T-helper 17 cell (primary cell): ENCODE data around the gene MRPS25. TPM values are rescaled to one million over a fixed set of nuclear protein-coding genes. Genes with fewer than 3 reads are reported as not detected.
A peak's percentile ranks its signal among the peaks of the same experiment; 100 is the strongest.

Experiments used
- ATAC-seq: fragments of 150-1000 bp; cut with Tn5 transposase; 2 replicates; pipeline ENCODE4 v1.10.0; 2021; ENCODE audit warnings: mild to moderate bottlenecking, moderate library complexity
- DNase-seq, 3 donors: peaks; one replicate each; pipeline versions ENCODE4 v3.0.0 to v3.0.0-alpha.2; 2020 to 2021
- H3K9me3 ChIP-seq: one replicate; pipeline ENCODE4 v1.7.0; 2013; ENCODE audit warnings: low read length, mild to moderate bottlenecking; ENCODE audit not compliant: control insufficient read depth, poor library complexity, severe bottlenecking
- H3K27ac Mint-ChIP-seq: one replicate; pipeline ENCODE4 v1.8.0; 2022; ENCODE audit warnings: mild to moderate bottlenecking, moderate library complexity, mixed read lengths
- H3K27me3 Mint-ChIP-seq: one replicate; pipeline ENCODE4 v1.8.0; 2022; ENCODE audit warnings: mixed read lengths
- H3K36me3 Mint-ChIP-seq: one replicate; pipeline ENCODE4 v1.8.0; 2022; ENCODE audit warnings: low read depth, mixed read lengths
- H3K4me1 Mint-ChIP-seq: one replicate; pipeline ENCODE4 v1.8.0; 2022; ENCODE audit warnings: mild to moderate bottlenecking, mixed read lengths
- H3K4me3 Mint-ChIP-seq: one replicate; pipeline ENCODE4 v1.8.0; 2022; ENCODE audit warnings: mild to moderate bottlenecking, moderate library complexity, mixed read lengths
- total RNA-seq, 4 donors: library from RNA in 2 of 4; stranded (reverse) in 2 of 4; gene quantifications; one replicate each; pipeline ENCODE4 v1.2.3 and lab custom pipeline; 2022 to 2026

Gene MRPS25
- total RNA-seq, 2 donors from 2014 or later: 47.4 to 50.5 TPM

DNA sequence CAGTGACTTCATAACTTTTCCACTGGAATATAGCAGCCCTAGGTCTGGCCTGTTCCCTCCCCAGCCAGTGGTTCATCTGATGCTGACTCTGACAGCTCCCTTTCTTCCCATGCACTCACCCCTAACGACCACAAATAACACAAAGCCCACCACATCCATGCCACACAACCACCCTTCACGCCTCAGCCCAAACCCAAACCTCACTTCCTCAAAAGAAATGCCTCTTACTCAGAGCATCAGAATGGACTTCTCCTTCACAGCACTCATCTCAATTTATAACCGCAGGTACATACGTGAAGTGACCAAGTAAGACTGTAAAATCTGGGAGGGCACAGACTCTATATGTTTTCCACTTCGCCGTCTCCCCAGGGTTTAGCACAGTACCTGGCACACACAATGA, 32.8 kb upstream of the MRPS25 start:
- no peaks in the 10 kb centered on the region for H3K27me3 Mint-ChIP-seq
- no peaks in the 10 kb centered on the region for H3K9me3 ChIP-seq
- peaks cover 7% of the 10 kb centered on the region for H3K36me3 Mint-ChIP-seq
- DNase-seq (no peak), ATAC-seq (no peak)
- peak overlapping the region; percentile 92 for H3K27ac Mint-ChIP-seq
- H3K4me1 Mint-ChIP-seq: peaks cover 23% of the 10 kb centered on the region
- peak overlapping the region; percentile 92 for H3K4me3 Mint-ChIP-seq

DNA sequence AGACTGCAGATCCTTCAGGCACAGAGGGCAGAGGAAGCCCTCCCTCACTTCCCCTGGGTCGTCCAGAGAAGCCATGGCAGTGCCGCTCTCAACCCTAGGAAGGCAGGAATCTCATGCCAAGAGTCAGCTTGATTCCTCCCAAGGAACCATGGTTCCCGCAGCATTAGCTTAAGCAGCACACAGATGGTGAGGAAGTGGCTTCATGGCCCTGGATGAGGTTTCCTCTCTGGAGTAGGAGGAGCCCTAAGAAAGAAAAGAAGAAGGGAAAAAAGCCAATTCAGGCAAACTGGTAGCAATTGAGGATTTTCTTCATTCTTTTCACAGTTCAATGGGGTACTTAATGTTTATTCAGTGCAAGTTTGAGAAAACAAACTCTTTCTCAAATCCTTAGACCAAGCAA, 30.9 kb upstream of the MRPS25 start:
- DNase-seq: no peak
- H3K4me3 Mint-ChIP-seq: no peak overlapping the region
- no peaks in the 10 kb centered on the region for H3K27me3 Mint-ChIP-seq
- H3K36me3 Mint-ChIP-seq: peaks cover 7% of the 10 kb centered on the region
- no peak overlapping the region for H3K27ac Mint-ChIP-seq
- no peak for ATAC-seq
- H3K9me3 ChIP-seq: no peaks in the 10 kb centered on the region
- H3K4me1 Mint-ChIP-seq: peaks cover 21% of the 10 kb centered on the region

DNA sequence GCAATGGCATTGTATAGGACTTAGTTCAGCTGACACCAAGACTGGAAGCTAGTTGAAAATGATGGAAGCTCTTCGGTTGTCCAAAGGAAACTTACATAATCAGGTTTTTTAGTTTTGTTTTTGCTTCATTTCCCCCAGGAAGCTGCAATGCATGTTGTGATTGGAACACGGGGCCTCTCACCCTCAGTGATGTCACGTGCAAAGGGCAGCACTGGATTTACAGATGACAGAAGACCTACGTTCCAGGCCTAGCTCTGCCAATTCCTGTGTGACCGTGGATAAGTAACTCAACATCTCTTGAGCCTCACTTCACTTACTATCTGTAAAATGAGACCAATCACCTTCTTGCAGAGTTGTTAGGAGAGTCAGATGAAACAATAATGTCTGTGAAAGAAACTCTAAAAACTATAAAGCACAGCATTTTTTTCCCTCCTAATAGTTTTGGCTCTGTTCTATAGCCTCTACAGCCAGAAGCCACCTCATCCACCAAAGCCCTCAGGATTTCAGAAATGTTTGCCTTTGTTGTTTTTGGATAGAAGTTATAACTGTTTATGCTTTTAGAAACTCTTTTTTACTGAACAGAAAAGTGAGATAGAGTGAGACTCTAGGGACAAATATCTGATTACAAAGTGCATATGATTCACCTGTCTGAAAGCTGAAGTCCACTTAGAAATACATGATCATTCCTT, 29.2 kb upstream of the MRPS25 start:
- peaks cover 7% of the 10 kb centered on the region for H3K36me3 Mint-ChIP-seq
- H3K4me3 Mint-ChIP-seq: no peak overlapping the region
- no peaks in the 10 kb centered on the region for H3K9me3 ChIP-seq
- ATAC-seq (no peak), DNase-seq (no peak)
- H3K27me3 Mint-ChIP-seq: no peaks in the 10 kb centered on the region
- H3K27ac Mint-ChIP-seq: no peak overlapping the region
- H3K4me1 Mint-ChIP-seq: peaks cover 22% of the 10 kb centered on the region

DNA sequence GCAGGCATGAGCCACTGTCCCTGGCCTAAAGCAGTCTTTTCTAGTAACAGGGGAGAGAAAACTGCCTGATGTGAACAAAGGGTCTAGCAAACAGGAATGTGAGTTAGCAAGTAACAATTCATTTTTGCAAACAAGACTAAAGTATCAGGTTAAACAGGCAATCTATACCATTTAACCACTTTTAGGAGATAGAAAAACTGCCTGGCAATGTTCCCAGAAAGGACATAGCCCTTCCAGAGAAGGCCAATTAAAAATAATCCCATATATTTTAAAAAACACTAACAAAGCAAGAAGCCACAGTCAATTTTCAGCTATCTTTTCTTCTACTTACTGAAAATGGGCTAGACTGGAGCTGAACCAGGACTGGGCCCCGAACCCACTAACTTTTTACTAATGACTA, 27.6 kb upstream of the MRPS25 start:
- H3K36me3 Mint-ChIP-seq: no peaks in the 10 kb centered on the region
- H3K27me3 Mint-ChIP-seq: no peaks in the 10 kb centered on the region
- no peaks in the 10 kb centered on the region for H3K9me3 ChIP-seq
- no peak for ATAC-seq
- no peak for DNase-seq
- no peak overlapping the region for H3K27ac Mint-ChIP-seq
- no peak overlapping the region for H3K4me3 Mint-ChIP-seq
- H3K4me1 Mint-ChIP-seq: peaks cover 9% of the 10 kb centered on the region

DNA sequence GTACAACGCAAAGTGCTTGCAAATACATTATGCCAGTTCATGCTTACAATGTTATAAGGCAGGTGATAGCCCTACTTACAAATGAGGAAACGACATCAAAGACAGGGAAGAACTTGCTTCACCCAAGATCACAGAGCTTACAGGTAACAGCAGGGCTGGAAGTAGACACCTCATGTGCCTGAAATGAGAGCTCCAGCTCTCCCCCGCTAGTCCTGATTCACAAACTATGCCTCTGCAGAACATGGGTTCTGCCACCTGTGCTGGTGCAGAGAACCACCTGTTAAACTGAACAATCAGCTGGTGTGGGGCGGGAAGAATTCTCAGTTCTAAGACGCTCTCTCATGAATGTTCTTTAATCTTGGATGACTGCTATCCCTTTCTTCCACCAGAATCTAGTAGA, 26.5 kb upstream of the MRPS25 start:
- ATAC-seq (no peak), DNase-seq (no peak)
- H3K27me3 Mint-ChIP-seq: no peaks in the 10 kb centered on the region
- H3K9me3 ChIP-seq: no peaks in the 10 kb centered on the region
- H3K4me3 Mint-ChIP-seq: no peak overlapping the region
- peaks cover 6% of the 10 kb centered on the region for H3K4me1 Mint-ChIP-seq
- H3K27ac Mint-ChIP-seq: peak overlapping the region; percentile 16
- H3K36me3 Mint-ChIP-seq: no peaks in the 10 kb centered on the region

DNA sequence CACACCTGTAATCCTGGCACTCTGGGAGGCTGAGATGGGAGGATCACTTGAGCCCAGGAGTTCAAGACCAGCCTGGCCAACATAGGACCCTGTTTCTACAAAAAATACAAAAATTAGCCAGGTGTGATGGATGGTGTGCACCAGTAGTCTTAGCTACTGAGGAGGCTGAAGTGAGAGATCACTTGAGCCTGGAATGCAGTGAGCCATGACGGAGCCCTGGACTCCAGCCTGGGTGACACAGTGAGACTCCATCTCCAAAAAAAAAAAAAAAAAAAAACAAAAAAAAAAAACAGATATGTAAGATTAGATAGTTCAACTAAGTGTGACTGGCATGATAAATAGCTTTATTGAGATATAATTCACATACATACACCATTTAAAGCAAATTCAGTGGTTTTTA, 24.1 kb upstream of the MRPS25 start:
- no peaks in the 10 kb centered on the region for H3K27me3 Mint-ChIP-seq
- H3K36me3 Mint-ChIP-seq: peaks cover 5% of the 10 kb centered on the region
- H3K4me1 Mint-ChIP-seq: peaks cover 6% of the 10 kb centered on the region

DNA sequence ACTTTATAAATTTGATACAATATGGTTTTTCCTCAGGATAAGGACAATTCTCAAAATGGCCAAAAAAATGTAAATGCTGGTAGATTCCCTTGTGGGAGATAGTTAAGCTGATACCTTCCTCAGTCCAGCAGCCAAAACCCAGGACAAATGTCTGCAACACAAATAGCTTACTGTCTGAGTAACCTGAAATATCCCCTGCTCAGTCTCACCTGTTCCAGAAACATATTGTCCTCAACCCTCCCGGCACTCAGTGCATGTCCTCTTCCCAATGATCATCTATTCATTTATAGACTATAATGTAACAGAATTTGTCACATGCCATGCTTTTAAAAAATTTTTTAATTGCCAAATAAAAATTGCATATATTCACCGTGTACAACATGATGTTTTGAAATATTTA, 21.6 kb upstream of the MRPS25 start:
- ATAC-seq (no peak), DNase-seq (no peak)
- no peaks in the 10 kb centered on the region for H3K27me3 Mint-ChIP-seq
- peaks cover 14% of the 10 kb centered on the region for H3K4me1 Mint-ChIP-seq
- no peak overlapping the region for H3K4me3 Mint-ChIP-seq
- no peaks in the 10 kb centered on the region for H3K9me3 ChIP-seq
- peaks cover 15% of the 10 kb centered on the region for H3K36me3 Mint-ChIP-seq
- no peak overlapping the region for H3K27ac Mint-ChIP-seq

More for the DNA sequence above, 24.1 kb upstream of the MRPS25 start:
- Mint-ChIP-seq H3K4me3 (no peak overlapping the region), H3K27ac (no peak overlapping the region)
- DNase-seq (no peak), ATAC-seq (no peak)
- H3K9me3 ChIP-seq: no peaks in the 10 kb centered on the region

DNA sequence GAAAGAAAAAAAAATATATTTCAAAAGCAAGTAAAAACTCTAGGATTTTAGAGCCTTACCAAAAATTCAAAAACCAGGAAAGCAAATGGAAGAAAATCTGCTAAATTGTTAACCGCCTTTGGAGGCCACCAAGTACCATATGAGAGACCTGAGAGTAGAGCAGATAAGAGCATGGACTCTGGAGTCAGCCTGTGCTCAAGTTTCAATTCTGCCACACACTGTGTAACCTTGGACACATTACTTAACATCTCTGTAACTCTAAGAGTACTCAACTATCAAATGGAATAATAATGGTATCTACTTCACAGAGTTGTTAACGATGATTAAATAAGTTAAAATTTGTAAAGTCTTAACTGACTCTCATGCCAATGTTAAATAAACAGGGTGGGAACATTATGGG, 21.1 kb upstream of the MRPS25 start:
- DNase-seq (no peak), ATAC-seq (no peak)
- H3K36me3 Mint-ChIP-seq: peaks cover 17% of the 10 kb centered on the region
- peaks cover 14% of the 10 kb centered on the region for H3K4me1 Mint-ChIP-seq
- no peaks in the 10 kb centered on the region for H3K27me3 Mint-ChIP-seq
- H3K9me3 ChIP-seq: no peaks in the 10 kb centered on the region
- H3K27ac Mint-ChIP-seq: no peak overlapping the region
- no peak overlapping the region for H3K4me3 Mint-ChIP-seq

DNA sequence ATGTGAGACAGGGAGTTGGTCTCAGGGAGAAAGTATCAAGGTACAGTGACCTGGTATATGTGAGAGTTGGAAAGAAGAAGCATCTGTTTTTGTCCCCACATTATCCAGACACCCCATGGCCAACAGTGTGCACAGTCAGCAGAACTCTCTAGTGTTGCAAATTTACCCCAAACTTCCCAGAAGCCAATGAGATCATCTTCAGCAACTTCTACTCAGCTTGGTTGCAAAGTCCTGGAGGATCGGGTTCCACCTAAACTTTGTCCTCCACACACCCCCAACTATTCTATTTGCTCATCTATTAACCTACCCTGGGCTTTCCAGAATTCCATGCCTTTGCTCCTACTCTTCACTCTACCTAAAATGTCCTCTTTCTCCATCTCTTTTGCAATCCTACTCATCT, 18.1 kb upstream of the MRPS25 start:
- no peak for ATAC-seq
- peaks cover 10% of the 10 kb centered on the region for H3K4me1 Mint-ChIP-seq
- no peak for DNase-seq
- H3K9me3 ChIP-seq: no peaks in the 10 kb centered on the region
- peak overlapping the region; percentile 29 for H3K27ac Mint-ChIP-seq
- H3K27me3 Mint-ChIP-seq: no peaks in the 10 kb centered on the region
- no peak overlapping the region for H3K4me3 Mint-ChIP-seq
- H3K36me3 Mint-ChIP-seq: peaks cover 19% of the 10 kb centered on the region

DNA sequence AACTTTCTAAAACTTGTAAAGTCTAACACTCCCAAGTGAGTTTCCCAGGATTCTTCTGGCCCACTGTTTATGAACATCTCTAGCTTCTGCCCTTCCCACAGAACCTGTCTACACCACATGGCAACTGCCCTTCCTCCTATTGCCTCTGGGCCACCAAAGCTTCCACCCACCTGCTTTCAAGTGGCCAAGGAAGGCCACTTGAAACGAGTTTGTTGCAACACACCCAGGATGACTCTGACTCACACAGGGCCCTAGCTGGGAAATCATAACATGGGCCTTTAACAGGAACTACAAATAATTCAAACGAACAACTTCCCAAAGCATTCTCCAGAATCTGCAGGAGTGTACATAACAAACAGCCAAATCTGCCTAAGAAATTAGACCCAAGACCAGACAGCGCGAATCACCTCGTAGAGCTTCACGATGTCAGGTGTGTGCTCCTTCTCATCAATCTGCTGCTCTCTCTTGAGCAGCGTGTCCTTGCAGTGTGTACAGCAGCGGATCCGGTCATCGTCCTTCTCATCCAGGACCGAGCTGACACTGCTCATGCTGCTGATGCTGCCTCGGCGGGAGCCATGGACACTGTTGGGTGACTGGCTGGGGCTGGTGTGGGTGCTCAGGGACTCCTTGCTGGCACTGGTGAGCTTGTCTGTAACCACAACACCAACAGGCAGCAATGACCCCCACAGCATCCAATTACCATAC, 17.0 kb upstream of the MRPS25 start:
- Mint-ChIP-seq H3K27me3 (no peaks in the 10 kb centered on the region), H3K36me3 (peaks cover 19% of the 10 kb centered on the region), H3K4me3 (no peak overlapping the region), H3K4me1 (peaks cover 10% of the 10 kb centered on the region), H3K27ac (peak overlapping the region; percentile 29)
- no peak for DNase-seq
- no peaks in the 10 kb centered on the region for H3K9me3 ChIP-seq
- ATAC-seq: no peak

DNA sequence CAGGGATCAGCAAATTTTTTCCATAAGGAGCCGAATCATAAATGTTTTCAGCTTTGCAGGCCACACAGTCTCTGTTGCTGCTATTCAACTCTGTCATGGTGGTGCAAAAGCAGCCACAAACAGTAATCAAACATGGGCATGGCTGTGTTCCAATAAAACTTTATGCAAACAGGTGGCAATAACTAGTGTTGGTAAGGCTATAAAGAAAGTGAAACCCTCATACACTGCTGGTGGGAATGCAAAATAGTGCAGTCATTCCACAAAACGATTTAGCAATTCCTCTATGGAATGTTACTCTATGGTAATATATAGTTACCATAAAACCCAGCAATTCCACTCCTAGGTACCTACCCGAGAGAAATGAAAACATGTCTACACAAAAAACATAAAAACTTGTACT, 14.0 kb upstream of the MRPS25 start:
- Mint-ChIP-seq H3K36me3 (peaks cover 20% of the 10 kb centered on the region), H3K27me3 (no peaks in the 10 kb centered on the region), H3K4me3 (no peak overlapping the region), H3K27ac (no peak overlapping the region), H3K4me1 (peaks cover 12% of the 10 kb centered on the region)
- DNase-seq (no peak), ATAC-seq (no peak)
- H3K9me3 ChIP-seq: no peaks in the 10 kb centered on the region

DNA sequence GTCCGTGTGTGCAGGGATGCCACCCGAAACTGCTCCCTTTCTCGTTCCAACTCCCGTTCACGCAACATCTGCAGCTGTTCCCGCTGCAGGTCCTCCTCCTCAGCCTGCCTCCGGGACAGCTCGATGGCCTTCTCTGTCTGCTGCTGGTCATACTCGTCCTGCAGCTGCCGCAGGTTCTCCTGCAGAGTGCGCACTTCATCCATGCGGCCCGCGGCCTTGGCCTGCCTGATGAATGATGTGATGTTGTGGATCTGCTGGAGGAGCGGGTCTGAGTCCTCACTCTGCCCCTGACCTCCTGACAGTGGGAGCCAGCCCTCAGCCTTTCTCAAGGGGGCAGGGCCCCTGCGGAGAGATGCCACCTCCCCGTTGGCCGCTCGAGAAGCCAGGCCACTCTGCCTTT, 9.4 kb upstream of the MRPS25 start:
- no peaks in the 10 kb centered on the region for H3K9me3 ChIP-seq
- Mint-ChIP-seq H3K27me3 (no peaks in the 10 kb centered on the region), H3K27ac (no peak overlapping the region), H3K4me1 (peaks cover 9% of the 10 kb centered on the region), H3K4me3 (no peak overlapping the region), H3K36me3 (peaks cover 10% of the 10 kb centered on the region)
- ATAC-seq: no peak
- DNase-seq: no peak

DNA sequence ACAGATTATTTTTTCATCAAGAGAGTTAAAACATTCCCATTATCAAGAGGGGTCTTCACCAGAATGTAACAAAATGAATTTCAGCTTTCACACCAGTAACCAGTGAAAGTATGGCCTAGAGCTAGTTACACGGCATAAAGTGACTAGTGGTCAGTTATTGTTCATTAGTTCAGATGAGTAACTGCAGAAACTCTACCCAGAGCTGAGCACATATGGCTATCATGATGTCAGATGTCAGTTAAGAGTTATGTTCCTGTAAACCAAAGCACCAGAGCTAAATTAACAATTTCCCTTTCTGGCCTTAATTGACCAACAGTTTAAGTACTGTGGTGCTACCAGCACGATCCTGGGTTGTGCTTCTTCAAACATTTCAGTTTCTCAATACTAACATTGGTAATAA, 6.6 kb upstream of the MRPS25 start:
- no peak for DNase-seq
- peaks cover 13% of the 10 kb centered on the region for H3K4me1 Mint-ChIP-seq
- H3K36me3 Mint-ChIP-seq: peaks cover 10% of the 10 kb centered on the region
- H3K4me3 Mint-ChIP-seq: no peak overlapping the region
- no peak overlapping the region for H3K27ac Mint-ChIP-seq
- no peaks in the 10 kb centered on the region for H3K9me3 ChIP-seq
- no peaks in the 10 kb centered on the region for H3K27me3 Mint-ChIP-seq
- ATAC-seq: no peak

DNA sequence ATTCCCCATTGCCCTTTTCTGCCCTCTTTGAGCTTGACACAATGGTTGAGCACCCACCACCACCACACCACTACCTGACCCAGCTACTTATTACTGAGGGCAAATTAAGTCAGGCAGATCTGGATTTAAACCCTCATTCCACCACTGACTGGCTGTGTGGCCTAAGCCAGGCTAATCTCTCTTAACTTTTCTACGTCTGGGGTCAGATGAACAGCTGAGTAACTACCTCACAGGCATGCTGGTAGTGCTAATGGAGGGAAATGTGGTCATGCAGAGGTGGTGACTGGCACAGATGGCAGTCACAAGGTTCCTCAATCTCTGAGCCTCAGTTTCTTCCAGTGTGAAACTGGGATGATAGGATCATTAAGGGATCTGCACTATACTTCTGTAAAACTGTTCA, 4.3 kb upstream of the MRPS25 start:
- ATAC-seq (no peak), DNase-seq (no peak)
- Mint-ChIP-seq H3K4me1 (peaks cover 14% of the 10 kb centered on the region), H3K4me3 (no peak overlapping the region), H3K36me3 (peaks cover 6% of the 10 kb centered on the region), H3K27me3 (no peaks in the 10 kb centered on the region), H3K27ac (no peak overlapping the region)
- H3K9me3 ChIP-seq: no peaks in the 10 kb centered on the region
